Measurements from ENCODE around the gene SEMA4D. TPM values are rescaled to one million over a fixed set of nuclear protein-coding genes. Genes with fewer than 3 reads are reported as not detected.

Gene SEMA4D
- total and polyA plus RNA-seq, 9 of the 15 experiments (the other 6 are each of a cell fraction or from before 2014, with no cell fraction given), result 0.38 to 5.1 (median 1.8) TPM

- TF ChIP-seq TFE3 (CRISPR knock-in tag; IDR thresholded peaks at IDR 0.05) (no peak), EWSR1 (IDR thresholded peaks at IDR 0.05; ENCODE audit: borderline replicate concordance, low read depth, partially characterized antibody) (no peak), BACH1 (tag; IDR thresholded peaks at IDR 0.05) (no peak), ZNF143 (CRISPR knock-in tag; IDR thresholded peaks at IDR 0.05) (no peak)
Measured at GRCh38 chr9:89513837-89514236, 15.9 kb upstream of the SEMA4D start (continued).

DNA sequence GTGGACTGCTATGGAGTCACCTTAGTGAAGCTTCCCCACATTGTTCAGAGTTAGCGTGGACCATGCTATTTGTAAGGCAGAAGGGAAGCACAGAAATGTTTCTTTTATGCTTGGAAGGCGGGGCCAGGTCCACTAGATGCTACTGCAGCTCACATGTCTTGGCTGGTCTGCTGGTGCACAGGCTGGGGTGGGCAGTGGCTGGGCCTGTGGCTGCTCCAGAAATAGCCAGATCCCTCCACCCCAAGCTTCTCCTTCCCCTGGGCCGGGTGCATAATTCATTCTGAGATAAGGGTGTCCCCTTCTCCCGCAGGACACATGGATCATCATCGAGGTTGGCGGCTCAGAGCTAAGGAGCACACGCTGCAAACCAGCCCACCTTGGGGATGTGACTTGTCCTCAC is 14.5 kb upstream of the SEMA4D start:
- no peaks in the 10 kb centered on the region for H3K36me3 ChIP-seq (ENCODE audit: control insufficient read depth, insufficient read depth, low read length)
- FAIRE-seq (no peak), DNase-seq (ENCODE audit: extremely low read depth in 1 of 4, low spot score in 3 of 4) (no peak), ATAC-seq (no peak)
- no TSS peak for BruUV-seq (replicated peaks)
- no peak overlapping the region for H3K4me3 ChIP-seq
- intact Hi-C loops (cut with micrococcal nuclease) (no loop called here), in situ Hi-C loops (cut with MboI) (no loop called here)
- peaks cover 0 to 13% of the 10 kb centered on the region in 2 experiments; a peak in 3 of 5 replicates for H3K27me3 ChIP-seq (ENCODE audit: control insufficient read depth in 2 of 2, insufficient read depth in 2 of 2, low read length in 2 of 2)
- no peaks in the 10 kb centered on the region for H3K9me1 ChIP-seq (ENCODE audit: control insufficient read depth, insufficient read depth, low read length)
- H3K4me2 ChIP-seq (ENCODE audit: insufficient read depth, low read length), result no peak overlapping the region
- H3K79me2 ChIP-seq (ENCODE audit: control insufficient read depth, insufficient read depth, low read length), result no peaks in the 10 kb centered on the region
- no peaks in the 10 kb centered on the region for H3K9me3 ChIP-seq (replicated peaks; ENCODE audit: control insufficient read depth, insufficient read depth, low read depth, low read length)
- H2AFZ ChIP-seq (ENCODE audit: low read depth, low read length), result no peak overlapping the region
- WGBS (ENCODE audit: insufficient coverage, low coverage, missing lambda C conversion rate), result 0% methylated on average over 7 of the region's 7 CpGs
- H3K4me1 ChIP-seq (replicated peaks in 1 of 2; ENCODE audit: control insufficient read depth in 2 of 2, insufficient read depth in 2 of 2, low read length in 2 of 2), result no peaks in the 10 kb centered on the region
- H4K20me1 ChIP-seq (replicated peaks; ENCODE audit: control insufficient read depth, insufficient read depth, low read length), result no peaks in the 10 kb centered on the region; the same call in 1 of the 2 replicates
- ChIA-PET POLR2A (no interaction called here), CTCF (ENCODE audit: low intra/inter-chr PET ratio) (no interaction called here)
- H3K27ac ChIP-seq (ENCODE audit: extremely low read depth, low read depth, low read length), result no peak overlapping the region
- TF ChIP-seq EWSR1 (IDR thresholded peaks at IDR 0.05; ENCODE audit: borderline replicate concordance, low read depth, partially characterized antibody) (no peak), TEAD2 (tag; IDR thresholded peaks at IDR 0.05) (no peak)
- H3K9ac ChIP-seq (ENCODE audit: insufficient read depth in 1 of 2, low read depth in 2 of 2, low read length in 2 of 2), result no peak overlapping the region

Data from K562 (cell line).